Hematopoietic multipotent progenitor cell treated with erythropoietin and hydrocortisone succinate and interleukin-3 and kit ligand, for 4 days (in vitro differentiated cells): ENCODE measurements around the gene ME3.

Experiments
- DNase-seq: peaks from one replicate; pipeline ENCODE4 v3.0.0-alpha.2; 2015

ME3 gene

DNA sequence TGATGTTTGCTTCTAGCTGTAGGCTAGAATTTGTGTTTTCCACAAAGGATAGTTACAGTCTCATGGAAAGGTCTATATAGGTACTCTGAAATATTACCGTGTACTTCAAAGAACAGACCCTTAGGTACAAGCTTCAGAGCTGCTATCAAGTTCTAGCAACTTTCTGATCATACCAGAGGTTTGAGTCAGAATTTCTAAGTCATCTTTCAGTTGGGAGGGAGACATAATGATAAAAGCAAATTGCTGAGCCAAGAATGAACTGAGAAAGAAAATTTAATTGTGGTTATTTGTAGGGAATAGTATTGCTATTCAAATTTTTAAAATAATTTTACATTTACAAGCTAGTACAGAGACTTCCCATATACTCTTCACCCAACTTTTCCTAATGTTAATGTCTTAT, 19.9 kb upstream of the ME3 start:
- no peak for DNase-seq

- no peak for DNase-seq
Measured at GRCh38 chr11:86688398-86689179, 16.2 kb upstream of the ME3 start.

DNA sequence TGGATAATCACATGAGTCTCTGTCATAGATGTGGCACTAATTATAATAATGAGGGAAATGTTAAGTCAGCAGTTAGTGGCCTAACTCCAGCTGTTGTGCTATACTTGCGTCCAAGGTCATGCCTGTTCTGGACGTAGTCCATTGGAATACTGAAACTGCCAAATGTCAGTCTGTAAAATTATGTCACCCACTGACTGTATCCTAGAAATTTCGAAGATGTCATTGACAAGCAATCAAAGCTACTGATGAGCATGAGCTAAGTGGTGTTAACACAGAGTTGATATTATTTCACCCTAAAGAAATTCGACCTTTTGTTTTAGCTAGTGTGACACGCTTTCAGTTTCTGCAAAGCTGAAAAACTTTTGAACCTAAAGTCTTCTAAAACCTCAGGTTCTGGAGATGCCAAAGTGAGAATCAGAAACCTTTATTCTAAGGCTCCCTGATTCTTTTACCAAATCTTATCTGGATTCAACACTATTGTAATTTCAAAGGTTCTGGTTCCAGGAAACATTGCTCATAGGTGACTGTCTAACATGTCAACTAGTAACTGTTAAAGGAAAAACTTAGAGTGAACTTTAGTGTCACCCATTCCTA, 14.9 kb upstream of the ME3 start:
- DNase-seq: no peak

- no peak for DNase-seq
Measured at GRCh38 chr11:86686531-86686930, 14.1 kb upstream of the ME3 start.

DNA sequence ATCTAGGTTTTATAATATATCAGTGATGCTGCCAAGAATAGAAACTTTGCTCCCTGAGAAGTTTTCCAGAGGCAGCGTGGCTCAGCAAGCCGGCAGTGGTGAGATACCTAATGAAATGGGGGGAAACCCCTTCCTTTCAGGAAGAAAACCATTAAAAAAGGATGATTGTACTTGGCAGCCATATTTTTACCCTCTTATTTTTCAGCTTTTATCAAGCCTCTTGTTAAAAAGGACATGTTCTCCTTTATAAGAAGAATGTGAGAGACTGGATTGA, 9.0 kb upstream of the ME3 start:
- DNase-seq: no peak

DNA sequence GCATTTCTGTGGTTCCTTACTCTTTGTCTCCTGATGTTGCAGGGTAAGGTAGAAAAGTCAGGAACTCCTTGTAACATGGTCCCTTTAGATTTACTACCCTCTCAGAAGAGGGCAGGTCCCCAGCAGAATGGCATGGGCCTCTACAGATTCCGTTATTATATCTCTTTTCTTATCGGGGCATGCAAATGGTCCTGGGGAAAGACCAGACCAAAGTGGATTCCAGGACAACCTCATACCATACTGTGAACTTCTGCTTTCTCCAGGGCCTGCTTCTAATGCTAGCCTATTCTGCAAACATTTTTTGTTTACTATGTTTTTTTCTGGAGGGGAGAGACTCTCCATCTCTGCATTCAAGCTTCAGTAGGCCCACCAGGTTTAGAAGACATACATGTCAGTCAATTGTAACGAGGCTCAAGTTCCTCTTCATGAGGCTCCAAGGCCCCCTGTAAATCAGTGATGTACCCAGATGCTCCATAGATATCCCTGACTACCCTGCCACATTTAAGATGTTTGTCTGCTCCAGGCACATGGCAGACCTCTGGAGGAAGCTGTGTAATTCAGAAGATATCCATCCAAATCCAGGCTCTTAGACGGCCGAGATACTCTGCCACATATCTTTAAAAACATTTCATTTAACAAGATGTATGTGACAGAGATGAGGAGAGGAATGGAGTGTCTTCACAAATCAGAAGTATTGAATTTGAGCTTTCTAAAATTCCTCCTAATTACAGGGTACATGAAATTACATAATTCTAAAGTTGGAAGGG, 8.5 kb upstream of the ME3 start:
- peak; percentile 77 for DNase-seq

- DNase-seq: no peak
Measured at GRCh38 chr11:86678823-86679222, 6.4 kb upstream of the ME3 start.

DNA sequence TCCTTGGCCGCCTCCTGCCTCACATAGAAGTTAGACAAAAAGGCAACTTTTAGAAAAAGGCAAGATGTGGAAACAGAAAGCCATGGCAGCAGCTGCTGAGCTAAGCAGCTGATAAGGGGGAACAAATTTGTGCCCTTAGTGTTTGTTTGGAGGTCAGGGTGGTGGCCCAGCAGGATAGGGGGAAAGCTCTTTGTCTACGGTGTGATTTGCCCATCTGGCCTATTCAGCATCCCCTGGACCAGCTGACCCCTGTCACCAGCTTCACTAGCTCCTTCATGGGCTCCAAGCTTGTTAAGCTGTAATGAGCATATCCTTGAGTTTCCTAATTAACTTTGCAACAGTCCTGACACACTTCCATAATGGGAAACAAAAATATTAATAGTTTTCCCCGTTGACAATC, 5.9 kb upstream of the ME3 start:
- peak; percentile 48 for DNase-seq

DNA sequence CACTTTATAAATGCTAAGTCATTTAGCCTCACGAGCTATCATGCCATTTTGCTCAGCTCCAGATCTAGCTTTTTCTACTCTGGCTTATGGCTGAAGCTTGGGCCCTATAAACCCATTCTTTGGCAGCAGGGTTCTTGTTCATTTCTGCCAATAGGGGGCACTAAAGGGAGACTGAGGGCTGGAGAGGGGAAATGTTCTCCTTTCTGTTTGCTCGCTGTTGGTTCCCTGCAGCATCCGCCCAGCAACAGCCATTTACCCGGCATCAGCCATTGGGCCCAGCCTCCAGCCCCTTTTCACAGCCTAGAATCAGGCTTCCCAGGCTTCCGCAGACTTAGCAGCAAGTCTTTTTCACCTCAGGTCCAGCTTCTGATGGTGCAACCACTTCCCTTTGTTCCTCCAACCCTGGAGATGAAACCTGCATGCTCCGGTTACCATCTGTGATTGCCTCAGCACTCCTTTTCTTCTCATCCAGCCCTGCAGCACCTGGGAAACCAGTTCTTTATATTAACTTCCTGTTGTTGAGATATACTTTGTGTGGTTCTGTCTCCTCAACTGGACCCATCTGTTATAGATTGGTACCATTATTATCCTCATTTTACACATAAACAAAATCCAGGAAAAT, 4.2 kb upstream of the ME3 start:
- peak; percentile 73 for DNase-seq

DNA sequence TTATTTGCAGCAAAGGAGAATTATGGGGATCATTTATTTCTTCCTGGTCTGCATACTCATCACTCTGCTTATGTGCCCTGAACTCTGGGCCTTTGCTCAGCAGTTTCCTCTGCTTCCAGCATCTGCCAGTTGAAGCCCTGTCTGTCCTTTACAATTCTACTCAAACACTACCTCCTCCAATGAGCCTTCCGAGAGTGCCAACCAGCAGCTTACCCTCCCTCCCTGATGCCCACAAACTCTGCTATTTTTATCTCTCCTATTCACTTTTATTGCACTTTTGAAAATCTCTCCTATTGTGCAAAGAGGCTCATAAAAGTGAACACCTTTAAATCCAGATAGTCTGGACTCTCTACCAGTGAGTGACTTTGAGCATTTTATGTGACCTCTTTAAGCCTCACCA, 3.6 kb upstream of the ME3 start:
- DNase-seq: no peak

DNA sequence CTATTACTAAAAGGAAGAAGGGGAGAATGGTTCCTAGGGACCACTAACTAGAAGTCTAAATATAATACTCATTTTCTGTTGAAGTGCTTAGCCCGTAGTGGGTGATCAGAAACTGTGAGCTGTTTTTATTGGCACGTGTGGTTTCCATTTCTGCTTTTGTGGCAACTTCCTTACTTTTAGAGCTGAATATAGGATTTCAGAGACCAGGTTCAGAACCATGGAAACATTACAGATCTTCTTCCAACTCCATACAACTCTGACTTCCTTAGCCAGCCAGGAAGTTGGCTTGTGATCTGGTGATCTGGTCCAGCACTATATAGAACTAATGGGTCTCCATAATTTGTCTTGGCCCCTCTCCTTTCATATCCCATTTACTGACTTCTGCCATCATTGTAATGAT, 2.6 kb upstream of the ME3 start:
- DNase-seq: no peak

DNA sequence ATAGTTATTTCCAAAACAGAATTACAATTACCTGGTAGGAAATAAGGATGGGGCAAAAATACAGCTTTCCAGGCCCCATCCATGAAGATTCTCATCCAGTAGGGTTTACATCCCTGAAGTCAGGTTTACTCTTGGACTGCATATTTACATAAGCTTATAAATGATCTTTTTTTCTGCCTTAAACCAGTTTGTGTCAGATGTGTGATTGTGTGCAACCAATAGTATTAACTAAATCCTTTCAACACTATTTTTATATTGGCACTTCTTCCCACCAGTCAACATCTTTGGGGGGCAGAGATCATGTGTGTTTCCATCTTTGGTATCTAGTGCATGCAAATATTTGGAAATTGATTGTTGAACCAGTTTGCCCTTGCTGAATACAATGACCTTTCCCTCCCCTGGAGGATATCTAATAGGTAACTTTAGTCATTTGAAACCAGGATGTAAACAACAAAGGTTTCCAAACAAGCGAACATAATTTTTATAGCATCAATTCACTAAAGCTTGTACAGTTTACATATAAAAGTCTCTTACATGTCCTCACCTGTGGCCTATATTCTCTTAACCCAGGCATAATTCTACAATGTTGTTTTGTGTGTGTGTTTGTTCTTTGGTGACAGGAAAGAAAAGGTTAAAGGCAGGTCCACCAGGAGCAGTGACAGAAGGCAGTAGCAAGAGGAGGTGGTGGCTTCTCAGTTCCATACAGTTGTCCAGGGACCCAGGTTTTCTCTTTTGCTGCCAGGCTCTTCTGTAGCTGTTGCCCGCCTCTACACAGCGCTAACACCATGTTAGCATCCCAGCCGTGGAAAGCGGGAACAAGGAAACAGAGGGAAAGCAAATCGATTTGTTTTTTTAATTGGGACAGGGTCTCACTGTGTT, 1.7 kb upstream of the ME3 start:
- no peak for DNase-seq

- no peak for DNase-seq
Measured at GRCh38 chr11:86673055-86673843, 833 bp upstream of the ME3 start.

- peak; percentile 68 for DNase-seq
Measured at GRCh38 chr11:86671531-86672006, 847 bp downstream of the ME3 start.

DNA sequence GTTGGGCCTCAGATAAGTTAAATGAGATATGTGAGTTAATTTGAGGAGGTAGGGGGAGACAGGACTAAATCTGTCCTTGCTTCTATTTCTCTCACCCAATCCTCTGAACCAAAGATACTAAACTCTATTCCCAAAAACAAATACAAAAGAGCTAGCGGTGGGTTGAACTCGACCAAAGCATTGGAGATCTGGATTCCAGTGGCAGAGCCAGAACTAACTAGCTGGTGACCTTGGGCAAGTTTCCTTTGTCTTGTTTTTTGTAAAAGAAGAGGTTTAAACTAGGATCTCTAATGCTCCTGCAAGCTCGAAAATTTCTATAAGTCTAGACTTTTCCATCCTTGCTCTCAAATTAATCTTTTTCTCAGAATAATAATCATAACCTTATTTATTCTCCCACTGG, 1.5 kb downstream of the ME3 start:
- no peak for DNase-seq

DNA sequence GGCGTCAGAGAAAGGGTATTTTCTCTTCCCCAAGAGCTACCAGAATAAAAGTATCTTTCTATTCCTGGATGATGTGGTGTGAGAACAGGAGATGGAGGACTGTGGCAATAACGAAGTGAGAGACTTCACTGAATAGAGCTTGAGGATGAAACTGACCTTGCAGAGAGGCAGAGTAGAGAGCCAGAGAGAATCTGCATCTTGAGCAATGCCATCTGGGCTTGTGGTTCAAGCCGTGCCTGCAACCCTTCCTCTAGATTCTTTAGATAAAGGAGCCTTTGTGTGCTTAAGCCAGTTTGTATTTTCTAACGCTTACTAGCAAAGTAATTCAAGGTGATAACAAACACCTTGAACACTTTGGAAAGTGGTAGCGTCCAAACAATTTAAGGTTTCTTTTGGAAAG, 2.2 kb downstream of the ME3 start:
- peak; percentile 84 for DNase-seq

GRCh38 chr11:86669424-86669823, 3.0 kb downstream of the ME3 start:
- DNase-seq: no peak

DNA sequence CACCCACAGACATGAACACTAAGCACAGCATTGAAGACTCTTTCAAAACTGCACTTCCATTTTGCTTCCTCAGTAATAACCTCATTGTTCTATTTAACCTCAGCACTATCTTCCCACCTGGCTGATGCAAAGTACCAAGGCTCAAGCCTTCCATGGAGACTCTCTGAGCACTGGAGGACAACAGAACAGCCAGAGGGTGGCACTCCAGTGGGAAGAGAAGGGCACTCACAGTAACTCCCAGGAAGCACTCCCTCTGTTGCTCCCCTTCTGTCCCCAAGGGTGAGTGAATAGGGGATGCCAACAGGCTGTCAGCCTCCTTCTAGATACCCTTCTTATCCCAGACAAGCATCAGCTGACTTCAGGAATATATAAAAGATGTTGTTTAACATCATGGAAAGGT, 3.5 kb downstream of the ME3 start:
- DNase-seq: no peak

DNA sequence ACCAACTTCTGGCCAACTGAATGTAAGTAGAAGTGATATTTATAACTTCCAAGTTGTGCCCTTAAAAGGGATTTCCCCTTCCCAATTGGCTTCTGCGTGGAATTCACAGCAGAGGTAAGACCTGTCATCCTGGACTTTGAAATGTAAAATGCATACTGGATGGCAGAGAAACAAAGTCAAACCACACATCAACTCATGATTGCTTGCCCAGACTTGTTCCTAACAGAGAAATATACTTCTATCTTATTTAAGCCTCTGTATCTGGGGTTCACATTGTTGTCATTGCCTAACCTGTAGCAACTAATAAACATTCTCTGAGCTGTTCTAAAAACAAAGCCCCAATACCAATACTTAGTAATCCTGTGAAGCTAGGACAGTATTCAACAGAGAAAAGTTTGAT, 6.2 kb downstream of the ME3 start:
- DNase-seq: no peak

DNA sequence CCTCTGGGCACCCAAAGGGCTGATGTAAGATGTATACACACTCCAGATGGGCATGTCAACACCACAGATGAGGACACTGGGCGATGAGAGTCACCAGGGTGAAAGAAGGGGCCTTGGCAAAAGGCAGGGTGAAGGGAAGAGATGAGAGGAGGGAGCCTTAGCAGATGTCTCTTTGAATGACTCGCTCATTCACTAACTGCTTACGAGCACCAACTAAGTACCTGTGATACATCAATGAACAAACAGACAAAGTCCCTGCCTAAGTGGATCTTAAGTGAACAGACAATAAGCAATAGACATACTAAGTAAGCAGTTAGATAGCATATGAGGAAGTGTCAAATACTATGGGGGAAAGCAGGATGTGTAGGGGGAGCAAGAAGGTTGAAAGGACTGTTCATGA, 7.5 kb downstream of the ME3 start:
- DNase-seq: no peak

DNA sequence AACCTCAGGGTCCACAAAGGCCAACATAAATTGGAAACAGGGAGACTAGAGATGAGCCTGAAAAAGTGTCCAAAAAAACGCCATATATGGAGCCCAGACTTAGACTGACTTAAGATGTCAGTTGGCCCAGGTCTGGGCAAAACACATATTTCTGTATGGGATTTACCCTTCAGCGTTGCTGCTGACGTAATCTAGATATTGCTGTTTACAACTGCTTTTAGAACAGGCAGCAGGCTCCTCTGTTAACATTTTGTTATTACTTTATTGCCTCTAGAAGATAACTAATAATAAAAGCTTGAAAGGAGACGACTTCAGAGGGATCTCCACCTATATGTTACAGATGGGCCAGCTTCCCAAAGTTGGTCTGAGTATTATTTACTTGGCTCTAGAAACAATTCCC, 8.7 kb downstream of the ME3 start:
- no peak for DNase-seq

- no peak for DNase-seq
Measured at GRCh38 chr11:86663291-86663690, 9.1 kb downstream of the ME3 start.
